H9 (cell line): ENCODE measurements around the gene PCDHA1. TPM values are rescaled to one million over a fixed set of nuclear protein-coding genes. Genes with fewer than 3 reads are reported as not detected.
"Not testable (repeated sequence)": the region's sequence is repeated elsewhere in the genome, so short reads cannot be mapped to it uniquely, and the experiment has no call there.

Experiments used
- DNase-seq: peaks from one replicate; pipeline ENCODE4 v3.0.0-alpha.2; 2017
- H2AFZ ChIP-seq: one replicate; pipeline ENCODE4 v1.6.1; 2013; ENCODE audit warnings: mild to moderate bottlenecking, low read length, control low read depth, moderate library complexity
- H2AK5ac ChIP-seq: 2 replicates; pipeline ENCODE4 v1.6.1; 2013; ENCODE audit warnings: low read length, control low read depth, mixed read lengths; ENCODE audit not compliant: insufficient read length
- H2BK120ac ChIP-seq: one replicate; pipeline ENCODE4 v1.6.1; 2013; ENCODE audit warnings: low read depth, mild to moderate bottlenecking, low read length, control low read depth, inconsistent platforms; ENCODE audit not compliant: poor library complexity, severe bottlenecking
- H2BK12ac ChIP-seq: 2 replicates; pipeline ENCODE4 v1.6.1; 2013; ENCODE audit warnings: low read length, control low read depth, mixed read lengths, low read depth; ENCODE audit not compliant: insufficient read length
- H2BK15ac ChIP-seq: 2 replicates; pipeline ENCODE4 v1.6.1; 2013; ENCODE audit warnings: low read depth, low read length, control low read depth
- H2BK20ac ChIP-seq: one replicate; pipeline ENCODE4 v1.6.1; 2013; ENCODE audit warnings: low read depth, mild to moderate bottlenecking, low read length, control low read depth, inconsistent platforms; ENCODE audit not compliant: poor library complexity, severe bottlenecking
- H2BK5ac ChIP-seq: 2 replicates; pipeline ENCODE4 v1.6.1; 2013; ENCODE audit warnings: low read length, control low read depth, mixed read lengths; ENCODE audit not compliant: insufficient read length
- H3K14ac ChIP-seq: 2 replicates; pipeline ENCODE4 v1.6.1; 2013; ENCODE audit warnings: low read length, control low read depth; ENCODE audit not compliant: insufficient read depth
- H3K18ac ChIP-seq: 2 replicates; pipeline ENCODE4 v1.6.1; 2013; ENCODE audit warnings: low read depth, mild to moderate bottlenecking, mixed read lengths, low read length, control low read depth; ENCODE audit not compliant: insufficient read length
- H3K23ac ChIP-seq: 2 replicates; pipeline ENCODE4 v1.6.1; 2013; ENCODE audit warnings: low read length, control low read depth, mixed read lengths, low read depth; ENCODE audit not compliant: insufficient read length
- H3K23me2 ChIP-seq: 2 replicates; pipeline ENCODE4 v1.6.1; 2013; ENCODE audit warnings: low read depth, mild to moderate bottlenecking, mixed read lengths, low read length, control low read depth; ENCODE audit not compliant: insufficient read length, poor library complexity, severe bottlenecking
- H3K27ac ChIP-seq: 2 replicates; pipeline ENCODE4 v1.5.1; 2013; ENCODE audit warnings: low read length, control low read depth, mixed read lengths, low read depth; ENCODE audit not compliant: insufficient read length
- H3K27me3 ChIP-seq: 2 replicates; pipeline ENCODE4 v1.6.1; 2013; ENCODE audit warnings: low read length, control low read depth, inconsistent platforms; ENCODE audit not compliant: insufficient read depth
- H3K4ac ChIP-seq: 2 replicates; pipeline ENCODE4 v1.6.1; 2013; ENCODE audit warnings: low read depth, mild to moderate bottlenecking, control low read depth, inconsistent platforms, low read length, moderate library complexity
- H3K4me1 ChIP-seq: 2 replicates; pipeline ENCODE4 v1.6.1; 2013; ENCODE audit warnings: low read length, control low read depth, inconsistent platforms; ENCODE audit not compliant: insufficient read depth
- H3K4me2 ChIP-seq: 2 replicates; pipeline ENCODE4 v1.6.1; 2013; ENCODE audit warnings: low read length, control low read depth, mixed read lengths; ENCODE audit not compliant: insufficient read length, insufficient read depth
- H3K56ac ChIP-seq: 2 replicates; pipeline ENCODE4 v1.6.1; 2013; ENCODE audit warnings: low read depth, mild to moderate bottlenecking, mixed read lengths, low read length, control low read depth; ENCODE audit not compliant: insufficient read length
- H3K79me1 ChIP-seq: 2 replicates; pipeline ENCODE4 v1.6.1; 2013; ENCODE audit warnings: low read depth, mild to moderate bottlenecking, moderate library complexity, low read length, control low read depth, inconsistent platforms; ENCODE audit not compliant: insufficient read depth, poor library complexity, severe bottlenecking
- H3K79me2 ChIP-seq: 2 replicates; pipeline ENCODE4 v1.6.1; 2013; ENCODE audit warnings: low read length, control low read depth, inconsistent platforms; ENCODE audit not compliant: insufficient read depth
- H3K9ac ChIP-seq: 2 replicates; pipeline ENCODE4 v1.6.1; 2013; ENCODE audit warnings: low read length, control low read depth, mixed read lengths; ENCODE audit not compliant: insufficient read length; ENCODE audit errors: extremely low read depth
- H3K9me3 ChIP-seq: one replicate; pipeline ENCODE4 v1.6.1; 2013; ENCODE audit warnings: low read depth, low read length, inconsistent platforms; ENCODE audit not compliant: control insufficient read depth
- H3T11ph ChIP-seq: one replicate; pipeline ENCODE4 v1.6.1; 2013; ENCODE audit warnings: mild to moderate bottlenecking, low read length, control low read depth, inconsistent platforms
- H4K20me1 ChIP-seq: one replicate; pipeline ENCODE4 v1.6.1; 2013; ENCODE audit not compliant: control insufficient read depth, insufficient read length, insufficient read depth
- H4K5ac ChIP-seq: 2 replicates; pipeline ENCODE4 v1.6.1; 2013; ENCODE audit warnings: low read depth, mild to moderate bottlenecking, mixed read lengths, low read length, control low read depth; ENCODE audit not compliant: insufficient read length
- H4K8ac ChIP-seq: replicated peaks from 2 replicates; pipeline ENCODE4 v1.6.1; 2013; ENCODE audit warnings: low read length, control low read depth, mixed read lengths, low read depth; ENCODE audit not compliant: insufficient read length
- H4K91ac ChIP-seq: 2 replicates; pipeline ENCODE4 v1.6.1; 2013; ENCODE audit warnings: low read depth, mild to moderate bottlenecking, moderate library complexity, mixed read lengths, low read length, control low read depth; ENCODE audit not compliant: insufficient read length
- H3K27ac Mint-ChIP-seq, 3 experiments: 2 replicates in 2 of 3; 3 replicates in 1 of 3; pipeline ENCODE4 v1.8.0; 2020 to 2021; ENCODE audit warnings: mixed read lengths in 3 of 3, mild to moderate bottlenecking in 1 of 3, moderate library complexity in 1 of 3
- H3K27me3 Mint-ChIP-seq: 2 replicates; pipeline ENCODE4 v1.8.0; 2021; ENCODE audit warnings: low read depth, mild to moderate bottlenecking, moderate library complexity, mixed read lengths
- H3K36me3 Mint-ChIP-seq, 3 experiments: 2 replicates in 2 of 3; 3 replicates in 1 of 3; pipeline ENCODE4 v1.8.0; 2020 to 2021; ENCODE audit warnings: low read depth in 3 of 3, mixed read lengths in 3 of 3; ENCODE audit not compliant: insufficient read depth in 1 of 3
- H3K4me1 Mint-ChIP-seq, 2 experiments: 2 replicates each; pipeline ENCODE4 v1.8.0; 2020; ENCODE audit warnings: mixed read lengths in 2 of 2
- H3K4me3 Mint-ChIP-seq, 2 experiments: 2 replicates in 1 of 2; 3 replicates in 1 of 2; pipeline ENCODE4 v1.8.0; 2020 to 2021; ENCODE audit warnings: mild to moderate bottlenecking in 2 of 2, mixed read lengths in 2 of 2, moderate library complexity in 1 of 2
- H3K9me3 Mint-ChIP-seq, 2 experiments: 2 replicates in 1 of 2; 3 replicates in 1 of 2; pipeline ENCODE4 v1.8.0; 2020; ENCODE audit warnings: mild to moderate bottlenecking in 2 of 2, mixed read lengths in 2 of 2, moderate library complexity in 1 of 2
- CTCF ChIP-seq: fragments of 200-600 bp; sonication (generic); conservative IDR thresholded peaks from 3 replicates; pipeline ENCODE4 v1.8.0; 2021; ENCODE audit warnings: antibody characterized with exemption, mild to moderate bottlenecking
- WGBS: extraction: QIAGEN DNeasy Blood & Tissue Kit; methylation state at CpG from one replicate; pipeline ENCODE4 v1.1.7; 2013; ENCODE audit warnings: missing lambda C conversion rate, low lambda C conversion rate, mixed read lengths; ENCODE audit not compliant: insufficient read length; ENCODE audit errors: extremely low coverage; 5-methylcytosine and 5-hydroxymethylcytosine counted together
- total RNA-seq: library from RNA; stranded (reverse); gene quantifications from 2 replicates; pipeline ENCODE4 v1.2.1, GENCODE V29; 2021

The PCDHA1 gene
- total RNA-seq, 1 experiment from 2014 or later, result 0.61 TPM

- not testable (repeated sequence) for H4K91ac ChIP-seq, H3K4me1 Mint-ChIP-seq, H3K18ac ChIP-seq, H3K27me3 ChIP-seq, H4K20me1 ChIP-seq, H3K9ac ChIP-seq, H3T11ph ChIP-seq, H3K9me3 ChIP-seq, H3K56ac ChIP-seq, H3K27me3 Mint-ChIP-seq, H2BK5ac ChIP-seq, H4K5ac ChIP-seq, H3K27ac ChIP-seq, H3K4me2 ChIP-seq, H3K4me1 ChIP-seq, H2BK20ac ChIP-seq, H3K79me1 ChIP-seq, H2AK5ac ChIP-seq, H3K23me2 ChIP-seq, H2BK15ac ChIP-seq, H2BK12ac ChIP-seq, H3K9me3 Mint-ChIP-seq, H3K79me2 ChIP-seq, H3K4ac ChIP-seq, H3K27ac Mint-ChIP-seq, H4K8ac ChIP-seq, H3K23ac ChIP-seq
- TF ChIP-seq CTCF, result peak; percentile 46; the same call in 2 of the 3 replicates
- Mint-ChIP-seq H3K36me3 (peaks cover 2 to 26% (median 5%) of the 10 kb centered on the region in 3 experiments; a peak in 6 of 7 replicates), H3K4me3 (peak within 1 kb of the TSS in 1 of 2 experiments; percentile 17; a peak in 1 of 5 replicates)
- no CpG with 5 or more reads among the region's 48 CpGs for WGBS
- Histone ChIP-seq H2BK120ac (peak within 1 kb of the TSS; percentile 69), H3K14ac (peak within 1 kb of the TSS; percentile 87; the same call in 1 of the 2 replicates), H2AFZ (peak within 1 kb of the TSS; percentile 91)
- DNase-seq, result peak; percentile 34
These were observed 62.5 kb downstream of the PCDHA1 start, which contains the start of gene PCDHA9 for GRCh38 chr5:140848139-140849102. PCDHA9 (plus strand) TSS chr5:140848382; CDS start chr5:140848496, 114 bp downstream.

- not testable (repeated sequence) for H3K56ac ChIP-seq, H4K8ac ChIP-seq, H3K4me3 Mint-ChIP-seq, H3K27ac Mint-ChIP-seq, H3K27me3 Mint-ChIP-seq, H3K4me1 ChIP-seq, H2BK5ac ChIP-seq, H2BK120ac ChIP-seq, H3K4me2 ChIP-seq, H3K18ac ChIP-seq, H4K5ac ChIP-seq, DNase-seq, H4K91ac ChIP-seq, H2AK5ac ChIP-seq, H3K9me3 Mint-ChIP-seq, H3K4me1 Mint-ChIP-seq, H3K23me2 ChIP-seq, H3K4ac ChIP-seq, H3K14ac ChIP-seq, H3K23ac ChIP-seq, H2BK20ac ChIP-seq, H3K27me3 ChIP-seq, H2AFZ ChIP-seq, H3K9me3 ChIP-seq, H3K79me2 ChIP-seq, H4K20me1 ChIP-seq, H3K9ac ChIP-seq, H3K27ac ChIP-seq, H3T11ph ChIP-seq, H2BK15ac ChIP-seq, H3K79me1 ChIP-seq, H2BK12ac ChIP-seq
- no CpG with 5 or more reads among the region's 101 CpGs for WGBS
- peaks cover 2 to 26% (median 5%) of the 10 kb centered on the region in 3 experiments; a peak in 6 of 7 replicates for H3K36me3 Mint-ChIP-seq
These were observed 64.1 kb downstream of the PCDHA1 start for GRCh38 chr5:140849831-140850634.
